HG02759 (cell line): ENCODE results near the gene ZNF660.

ENCODE experiments used
- ATAC-seq: cut with Tn5 transposase; IDR thresholded peaks from one replicate; pipeline ENCODE4 v1.9.1; 2021; ENCODE audit warnings: mild to moderate bottlenecking, moderate library complexity; ENCODE audit not compliant: unreplicated experiment

The ZNF660 gene

GRCh38 chr3:44628716-44629115, 44.0 kb downstream of the ZNF660 start:
- ATAC-seq, result no peak

DNA sequence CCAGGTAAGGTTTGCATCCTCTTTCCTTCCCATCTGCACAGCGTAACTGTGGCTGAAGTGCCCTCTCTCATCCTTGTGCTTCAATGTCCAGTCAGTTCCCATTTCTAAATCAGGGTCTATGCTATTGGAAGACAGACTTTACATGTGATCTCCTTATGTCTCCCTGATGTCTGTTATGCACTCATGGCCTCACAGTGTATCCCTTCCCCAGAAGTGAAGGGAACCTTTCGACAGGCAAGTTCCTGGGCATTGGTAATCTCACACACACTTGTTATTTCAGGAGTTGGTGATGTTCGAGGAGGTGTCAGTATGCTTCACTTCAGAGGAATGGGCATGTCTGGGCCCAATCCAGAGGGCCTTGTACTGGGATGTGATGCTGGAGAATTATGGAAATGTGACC, 47.4 kb downstream of the ZNF660 start:
- no peak for ATAC-seq

DNA sequence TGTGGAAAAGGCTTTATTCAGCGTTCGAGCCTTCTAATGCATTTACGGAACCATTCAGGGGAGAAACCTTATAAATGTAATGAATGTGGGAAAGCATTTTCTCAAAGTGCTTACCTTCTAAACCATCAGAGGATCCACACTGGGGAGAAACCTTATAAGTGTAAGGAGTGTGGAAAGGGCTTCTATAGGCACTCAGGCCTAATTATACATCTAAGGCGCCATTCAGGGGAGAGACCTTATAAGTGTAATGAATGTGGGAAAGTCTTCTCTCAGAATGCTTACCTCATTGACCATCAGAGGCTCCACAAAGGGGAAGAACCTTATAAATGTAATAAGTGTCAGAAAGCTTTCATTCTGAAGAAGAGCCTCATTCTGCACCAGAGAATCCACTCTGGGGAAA, 57.6 kb downstream of the ZNF660 start:
- no peak for ATAC-seq

DNA sequence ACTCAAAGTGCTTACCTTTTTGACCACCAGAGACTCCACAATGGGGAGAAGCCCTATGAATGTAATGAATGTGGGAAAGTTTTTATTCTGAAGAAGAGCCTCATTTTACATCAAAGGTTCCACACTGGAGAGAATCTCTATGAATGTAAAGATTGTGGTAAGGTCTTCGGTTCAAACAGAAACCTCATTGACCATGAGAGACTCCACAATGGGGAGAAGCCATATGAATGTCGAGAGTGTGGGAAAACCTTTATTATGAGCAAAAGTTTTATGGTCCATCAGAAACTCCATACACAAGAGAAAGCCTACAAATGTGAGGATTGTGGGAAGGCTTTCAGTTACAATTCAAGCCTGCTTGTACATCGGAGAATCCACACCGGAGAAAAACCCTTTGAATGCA, 58.3 kb downstream of the ZNF660 start:
- ATAC-seq, result no peak

GRCh38 chr3:44647771-44648170, 63.0 kb downstream of the ZNF660 start:
- ATAC-seq, result no peak

DNA sequence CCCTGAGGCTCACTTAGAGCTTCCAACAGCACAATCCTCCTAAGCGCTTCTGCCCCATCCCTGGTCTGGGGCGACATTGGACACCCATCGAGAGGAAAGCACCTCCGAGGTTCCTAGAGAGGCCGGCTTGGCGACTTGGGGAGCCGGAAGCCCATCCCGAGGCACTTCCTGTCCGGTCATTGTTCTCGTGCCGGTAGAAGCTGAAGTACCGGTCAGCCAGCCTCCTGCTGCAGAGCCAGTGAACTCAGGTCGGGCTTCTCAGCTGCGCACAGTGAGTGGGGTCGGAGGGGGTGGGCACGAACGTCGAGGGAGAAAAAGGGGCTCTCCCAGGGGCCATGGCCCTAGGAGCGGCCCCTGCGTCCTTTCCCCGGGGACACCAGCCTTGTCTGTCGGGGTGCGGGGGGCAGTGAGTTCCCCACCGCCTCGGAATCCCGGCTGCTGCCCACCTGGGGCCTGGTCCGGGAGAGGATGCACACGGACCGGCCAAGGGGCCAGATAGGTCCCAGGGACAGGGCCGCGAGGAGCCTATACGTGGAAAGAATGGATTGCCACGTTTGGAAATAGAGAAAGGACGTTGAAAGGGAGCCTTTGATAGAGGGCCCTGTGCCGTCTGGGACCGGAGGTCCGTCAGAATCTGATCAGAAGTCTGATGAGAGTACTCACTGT, 63.9 kb downstream of the ZNF660 start, which contains the start of gene ZNF35:
ZNF35 (plus strand) TSS at position 169 of the 666 bp plus-strand sequence. CDS start 2,336 bp downstream, outside the sequence.
- ATAC-seq, result peak; percentile 93
